ENCODE results near the gene NKX1-2.

GRCh38 chr10:124473070-124473469, 23.2 kb upstream of the NKX1-2 start:
- TF ChIP-seq ZNF331 (CRISPR knock-in tag; IDR thresholded peaks at IDR 0.05; ENCODE audit: low read depth) (no peak), CTCF (conservative IDR thresholded peaks at IDR 0.05; ENCODE audit: low read depth in 2 of 2) (no peak), POLR2AphosphoS5 (IDR thresholded peaks at IDR 0.05; ENCODE audit: low read depth) (no peak), CREB1 (CRISPR knock-in tag; IDR thresholded peaks at IDR 0.05; ENCODE audit: low read depth) (no peak), REST (IDR thresholded peaks at IDR 0.05; ENCODE audit: unreplicated experiment) (no peak), EZH2 (IDR thresholded peaks at IDR 0.05; ENCODE audit: low read depth, unreplicated experiment) (no peak), EZH2phosphoT487 (IDR thresholded peaks at IDR 0.05; ENCODE audit: unreplicated experiment) (no peak)

Measured in GM23338 (cell line).